ENCODE results near the gene PPM1B.

DNA sequence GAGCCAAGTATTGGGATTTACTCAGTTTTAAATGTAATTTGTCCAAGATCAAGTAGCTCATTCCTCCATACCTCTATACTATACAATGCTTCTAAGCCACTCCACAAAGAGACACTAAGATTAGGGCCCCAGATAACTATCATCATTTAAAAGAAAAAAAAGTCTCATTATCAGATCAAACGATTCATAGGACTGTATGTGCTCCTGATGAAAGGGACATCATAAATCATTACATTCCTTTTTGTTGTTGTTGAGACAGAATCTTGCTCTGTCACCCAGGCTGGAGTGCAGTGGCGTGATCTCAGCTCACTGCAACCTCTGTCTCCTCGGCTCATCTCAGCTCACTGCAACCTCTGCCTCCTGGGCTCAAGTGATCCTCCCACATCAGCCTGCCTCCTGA is 104.4 kb downstream of the PPM1B start:
- TF ChIP-seq CTCF (IDR thresholded peaks at IDR 0.05) (no peak), EP300 (IDR thresholded peaks at IDR 0.05) (no peak), POLR2A (IDR thresholded peaks at IDR 0.05) (no peak)

Data from stomach (tissue), 4 donors.